Esophagus squamous epithelium (tissue), 4 donors: ENCODE measurements around the gene SCRG1.

ENCODE experiments used
- CTCF ChIP-seq, 6 experiments: fragments of 450-650 bp in 4 of 6; fragments of 200-600 bp in 2 of 6; sonication (generic) in 2 of 6; IDR thresholded peaks; one replicate each; pipeline ENCODE4 v1.5.1; 2016 to 2019; ENCODE audit warnings: antibody characterized with exemption in 6 of 6, mild to moderate bottlenecking in 4 of 6, moderate library complexity in 4 of 6
- POLR2A ChIP-seq, 4 donors: fragments of 450-650 bp; IDR thresholded peaks; one replicate each; pipeline ENCODE4 v1.6.1; 2017; ENCODE audit warnings: antibody characterized with exemption in 4 of 4, mild to moderate bottlenecking in 4 of 4, moderate library complexity in 3 of 4

GRCh38 chr4:173397604-173398003, 1.3 kb downstream of the SCRG1 start:
- no peak for TF ChIP-seq CTCF (IDR thresholded peaks at IDR 0.05)
- TF ChIP-seq POLR2A (IDR thresholded peaks at IDR 0.05): no peak
